Measurements from ENCODE around the gene RFPL2. TPM values are rescaled to one million over a fixed set of nuclear protein-coding genes. Genes with fewer than 3 reads are reported as not detected.

The RFPL2 gene
- total RNA-seq, 1 donor from 2014 or later = not detected

DNA sequence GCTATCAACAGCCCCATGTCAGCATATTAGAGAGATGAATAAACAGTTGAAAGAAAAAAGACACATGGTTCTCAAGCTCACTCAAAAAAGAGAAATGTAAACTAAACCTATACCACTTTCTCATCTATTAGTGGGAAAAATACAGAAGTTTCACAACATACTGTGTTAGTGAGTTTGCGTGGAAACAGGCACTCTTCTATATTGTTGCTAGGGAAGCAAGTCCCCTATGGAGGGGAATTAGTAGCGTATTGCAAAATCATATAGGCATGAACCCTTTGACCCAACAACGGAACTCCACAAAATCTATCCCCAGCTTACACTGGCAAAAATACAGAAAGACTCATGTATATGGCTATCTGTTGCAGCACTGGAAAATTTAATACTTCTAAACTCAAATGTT is 14.2 kb upstream of the RFPL2 start:
- no peak overlapping the region for H3K4me3 ChIP-seq (ENCODE audit: low read depth, low read length)
- DNase-seq (ENCODE audit: low read depth) = no peak
- TF ChIP-seq, protein P1, sequence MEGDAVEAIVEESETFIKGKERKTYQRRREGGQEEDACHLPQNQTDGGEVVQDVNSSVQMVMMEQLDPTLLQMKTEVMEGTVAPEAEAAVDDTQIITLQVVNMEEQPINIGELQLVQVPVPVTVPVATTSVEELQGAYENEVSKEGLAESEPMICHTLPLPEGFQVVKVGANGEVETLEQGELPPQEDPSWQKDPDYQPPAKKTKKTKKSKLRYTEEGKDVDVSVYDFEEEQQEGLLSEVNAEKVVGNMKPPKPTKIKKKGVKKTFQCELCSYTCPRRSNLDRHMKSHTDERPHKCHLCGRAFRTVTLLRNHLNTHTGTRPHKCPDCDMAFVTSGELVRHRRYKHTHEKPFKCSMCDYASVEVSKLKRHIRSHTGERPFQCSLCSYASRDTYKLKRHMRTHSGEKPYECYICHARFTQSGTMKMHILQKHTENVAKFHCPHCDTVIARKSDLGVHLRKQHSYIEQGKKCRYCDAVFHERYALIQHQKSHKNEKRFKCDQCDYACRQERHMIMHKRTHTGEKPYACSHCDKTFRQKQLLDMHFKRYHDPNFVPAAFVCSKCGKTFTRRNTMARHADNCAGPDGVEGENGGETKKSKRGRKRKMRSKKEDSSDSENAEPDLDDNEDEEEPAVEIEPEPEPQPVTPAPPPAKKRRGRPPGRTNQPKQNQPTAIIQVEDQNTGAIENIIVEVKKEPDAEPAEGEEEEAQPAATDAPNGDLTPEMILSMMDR (conservative IDR thresholded peaks at IDR 0.05; ENCODE audit: low read depth, low read length) = no peak

DNA sequence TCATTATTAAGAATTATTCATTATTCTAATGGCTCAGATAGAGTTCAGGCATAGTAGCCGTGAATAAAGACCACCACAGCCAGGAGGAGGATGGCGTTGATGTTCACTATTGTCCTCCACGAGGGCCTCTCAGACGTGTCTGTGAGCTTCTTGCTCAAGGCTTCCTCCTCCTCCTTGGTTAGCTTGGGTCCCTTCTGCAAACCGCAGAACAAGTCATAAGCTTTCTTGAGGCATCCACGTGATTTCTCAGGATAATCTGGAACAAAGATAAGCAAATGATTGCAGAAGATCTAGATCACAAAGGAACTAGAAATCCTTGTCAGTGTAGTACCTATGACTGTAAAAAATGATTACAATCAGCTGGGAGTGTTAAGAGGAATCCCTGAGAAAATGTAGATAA is 13.6 kb upstream of the RFPL2 start:
- DNase-seq (ENCODE audit: low read depth) = no peak
- TF ChIP-seq, protein P1 (conservative IDR thresholded peaks at IDR 0.05; ENCODE audit: low read depth, low read length) = no peak
- no peak overlapping the region for H3K4me3 ChIP-seq (ENCODE audit: low read depth, low read length)

DNA sequence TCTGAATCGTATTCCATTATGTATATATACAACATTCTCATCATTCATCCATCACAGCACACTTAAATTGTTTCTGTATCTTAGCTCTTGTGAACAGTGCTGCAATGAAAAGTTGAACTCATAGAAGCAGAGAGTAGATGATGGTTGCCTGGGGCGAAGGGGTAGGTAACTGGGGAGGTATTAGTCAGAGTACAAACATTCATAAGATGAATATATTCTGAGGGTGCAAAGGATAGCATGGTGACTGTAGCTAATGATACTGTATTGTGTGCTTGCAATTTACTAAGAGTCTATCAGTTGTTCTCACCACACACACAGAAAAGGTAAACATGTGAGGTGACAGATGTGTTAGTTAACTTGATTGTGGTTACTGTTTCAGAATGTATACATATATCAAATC is 12.6 kb upstream of the RFPL2 start:
- TF ChIP-seq, protein P1 (conservative IDR thresholded peaks at IDR 0.05; ENCODE audit: low read depth, low read length) = no peak
- DNase-seq (ENCODE audit: low read depth) = no peak
- no peak overlapping the region for H3K4me3 ChIP-seq (ENCODE audit: low read depth, low read length)

DNA sequence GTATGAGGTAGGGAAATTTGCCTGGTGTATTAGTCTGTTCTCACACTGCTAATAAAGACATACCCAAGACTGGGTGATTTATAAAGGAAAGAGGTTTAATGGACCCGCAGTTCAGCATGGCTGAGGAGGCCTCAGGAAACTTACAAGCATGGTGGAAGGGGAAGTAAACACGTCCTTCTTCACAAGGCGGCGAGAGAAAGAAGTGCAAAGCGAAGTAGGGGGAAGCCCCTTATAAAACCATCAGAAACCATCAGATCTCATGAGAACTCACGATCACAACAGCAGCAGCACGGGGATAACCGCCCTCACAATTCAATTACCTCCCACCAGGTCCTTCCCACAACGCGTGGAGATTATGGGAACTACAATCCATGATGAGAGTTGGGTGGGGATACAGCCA is 12.0 kb upstream of the RFPL2 start:
- no peak overlapping the region for H3K4me3 ChIP-seq (ENCODE audit: low read depth, low read length)
- TF ChIP-seq, protein P1 (conservative IDR thresholded peaks at IDR 0.05; ENCODE audit: low read depth, low read length) = no peak
- no peak for DNase-seq (ENCODE audit: low read depth)

DNA sequence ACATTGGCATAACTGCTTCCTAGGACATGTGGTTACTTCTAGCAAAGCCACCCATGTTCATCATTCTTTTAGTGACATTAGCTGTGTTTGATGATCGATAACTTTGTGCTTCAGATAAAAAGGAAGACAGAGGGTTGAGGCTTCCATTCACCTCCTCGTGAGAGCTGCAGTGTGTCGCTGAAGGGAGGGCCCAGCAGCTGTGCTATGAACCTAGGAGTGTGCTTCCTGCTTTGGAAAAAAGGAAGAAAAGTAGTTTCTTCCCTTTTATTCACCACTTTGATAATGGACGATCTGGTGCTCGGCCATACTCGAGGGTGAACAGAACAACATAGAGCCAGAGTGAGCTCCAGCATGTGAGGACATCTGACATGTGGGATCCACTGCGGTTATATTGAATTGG is 6.1 kb upstream of the RFPL2 start:
- DNase-seq (ENCODE audit: low read depth) = no peak
- TF ChIP-seq, protein P1 (conservative IDR thresholded peaks at IDR 0.05; ENCODE audit: low read depth, low read length) = no peak
- no peak overlapping the region for H3K4me3 ChIP-seq (ENCODE audit: low read depth, low read length)

DNA sequence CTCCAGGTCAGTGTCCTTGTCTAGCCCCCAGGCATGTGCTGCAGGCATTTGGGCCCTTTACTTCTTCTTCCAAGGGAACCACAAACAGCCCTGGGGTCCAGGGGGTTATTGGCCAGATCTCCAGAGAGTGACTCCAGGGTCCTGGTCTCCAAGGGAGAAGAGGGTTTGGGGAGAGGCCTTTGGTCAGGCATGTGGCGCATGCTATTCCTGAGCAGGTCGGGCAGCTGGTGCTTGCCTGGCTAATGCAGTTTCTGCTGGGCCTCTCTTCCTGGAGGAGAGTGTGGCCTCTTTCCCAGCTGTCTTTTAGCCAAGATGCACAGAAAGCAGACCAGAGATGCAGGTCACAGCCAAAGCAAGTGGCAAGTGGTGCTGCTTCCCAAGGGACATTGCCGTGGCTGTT is 3.8 kb upstream of the RFPL2 start:
- TF ChIP-seq, protein P1 (conservative IDR thresholded peaks at IDR 0.05; ENCODE audit: low read depth, low read length) = no peak
- no peak overlapping the region for H3K4me3 ChIP-seq (ENCODE audit: low read depth, low read length)
- no peak for DNase-seq (ENCODE audit: low read depth)

DNA sequence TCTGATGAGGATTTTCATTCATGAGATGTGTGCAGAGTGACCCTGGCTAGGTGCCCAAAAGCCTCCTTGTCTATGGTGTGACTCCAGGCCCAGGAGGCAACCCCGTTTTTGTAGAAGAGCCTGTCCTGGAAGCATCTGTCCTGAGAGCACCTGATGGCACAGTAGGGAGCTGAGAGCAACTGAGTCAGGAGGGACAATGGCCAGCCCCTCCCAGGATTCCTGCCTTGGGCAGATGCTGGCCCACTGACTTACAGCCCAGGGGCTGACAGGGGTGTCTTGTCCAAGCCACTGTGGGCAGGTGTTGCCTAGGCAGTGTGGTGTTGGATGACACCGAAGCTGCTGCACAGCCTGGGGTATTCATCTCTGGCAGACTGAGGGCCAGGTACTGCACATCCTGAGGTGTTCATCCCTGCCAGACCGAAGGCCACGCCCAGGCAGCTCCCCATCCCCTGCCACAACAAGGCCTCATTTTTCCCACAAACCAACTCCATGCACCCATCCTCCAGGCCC is 3.2 kb upstream of the RFPL2 start:
- TF ChIP-seq, protein P1 (conservative IDR thresholded peaks at IDR 0.05; ENCODE audit: low read depth, low read length) = no peak
- no peak for DNase-seq (ENCODE audit: low read depth)
- H3K4me3 ChIP-seq (ENCODE audit: low read depth, low read length) = no peak overlapping the region
